Measurements from ENCODE around the gene TRPM3. TPM values are rescaled to one million over a fixed set of nuclear protein-coding genes. Genes with fewer than 3 reads are reported as not detected.

TRPM3 gene
- total RNA-seq, 1 donor from 2014 or later, result not detected

DNA sequence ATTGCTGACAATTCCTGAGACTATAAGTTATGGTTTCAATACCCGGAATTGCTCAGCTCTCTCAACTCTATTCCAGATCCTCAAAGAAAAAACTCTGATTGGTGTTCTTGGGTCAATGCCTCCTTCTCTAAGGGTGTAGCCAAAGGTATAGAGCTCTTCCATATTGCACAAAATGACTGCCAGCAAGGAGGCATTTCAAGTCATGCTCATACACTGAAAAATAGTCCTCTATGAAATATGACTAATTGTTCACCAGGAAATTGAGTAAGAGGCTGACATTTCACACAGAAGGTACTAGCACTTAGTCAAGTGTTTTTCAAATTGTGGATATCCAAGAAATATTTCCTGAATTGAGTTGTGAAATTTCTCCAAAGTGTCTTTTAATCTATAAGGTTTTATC is 595.9 kb downstream of the TRPM3 start:
- intact Hi-C loops (cut with micrococcal nuclease), result no loop called here
- TF ChIP-seq CTCF (IDR thresholded peaks at IDR 0.05), result no peak
- Mint-ChIP-seq H3K4me3 (no peak overlapping the region), H3K27ac (no peak overlapping the region), H3K36me3 (ENCODE audit: low read depth) (peaks cover 2% of the 10 kb centered on the region), H3K9me3 (peaks cover 20% of the 10 kb centered on the region), H3K27me3 (peaks cover 11% of the 10 kb centered on the region), H3K4me1 (no peaks in the 10 kb centered on the region)
- ChIA-PET CTCF (no interaction called here), POLR2A (no interaction called here)
- no peak for ATAC-seq (ENCODE audit: low read depth)
- DNase-seq, result no peak

DNA sequence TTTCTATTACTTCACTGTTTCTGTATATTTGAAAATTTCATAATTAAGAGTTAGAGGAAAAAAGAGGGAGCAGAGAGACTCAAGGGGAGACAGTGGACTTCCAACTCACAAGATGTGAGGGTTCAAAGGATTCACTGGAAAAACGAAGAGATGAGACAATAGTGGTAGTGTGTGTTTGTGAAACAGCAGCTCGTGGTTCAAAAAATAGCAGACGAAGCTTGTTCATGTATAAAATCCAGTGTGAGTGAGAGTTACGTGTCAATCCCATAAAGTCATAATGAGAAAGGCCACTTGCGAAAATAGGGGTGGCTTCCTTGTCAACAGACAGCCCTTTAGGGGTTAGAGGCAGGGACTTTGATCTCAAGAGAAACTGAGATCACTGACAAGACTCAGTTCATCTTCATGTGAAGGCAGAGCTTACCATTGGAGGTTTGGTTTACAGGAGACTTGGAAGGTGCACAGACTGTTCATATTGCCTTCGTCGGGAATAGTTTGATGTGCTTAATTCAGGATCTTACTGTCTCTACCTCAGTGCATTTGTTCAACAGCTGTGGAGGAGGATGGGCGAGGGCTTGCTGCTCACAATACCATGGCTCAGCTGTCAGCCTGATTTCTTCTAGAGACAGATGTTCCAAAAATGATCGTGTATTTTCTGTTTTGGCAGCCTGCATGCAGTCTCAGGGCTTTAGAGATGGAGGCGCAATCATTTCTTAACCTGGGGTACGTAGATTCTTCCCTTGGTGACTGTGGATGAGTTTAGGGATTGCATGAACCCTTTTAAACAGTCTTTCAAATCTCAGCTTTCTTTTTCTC is 601.3 kb downstream of the TRPM3 start:
- H3K4me1 Mint-ChIP-seq, result no peaks in the 10 kb centered on the region
- H3K4me3 Mint-ChIP-seq, result no peak overlapping the region
- ATAC-seq (ENCODE audit: low read depth) (no peak), DNase-seq (no peak)
- H3K27ac Mint-ChIP-seq, result no peak overlapping the region
- peaks cover 18% of the 10 kb centered on the region for H3K27me3 Mint-ChIP-seq
- TF ChIP-seq CTCF (IDR thresholded peaks at IDR 0.05), result no peak
- peaks cover 2% of the 10 kb centered on the region for H3K36me3 Mint-ChIP-seq (ENCODE audit: low read depth)
- intact Hi-C loops (cut with micrococcal nuclease), result no loop called here
- ChIA-PET CTCF (no interaction called here), POLR2A (no interaction called here)
- H3K9me3 Mint-ChIP-seq, result peaks cover 16% of the 10 kb centered on the region

- Mint-ChIP-seq H3K4me1 (no peaks in the 10 kb centered on the region), H3K36me3 (ENCODE audit: low read depth) (no peaks in the 10 kb centered on the region), H3K27me3 (peaks cover 15% of the 10 kb centered on the region), H3K9me3 (peaks cover under 1% of the 10 kb centered on the region), H3K4me3 (no peak overlapping the region), H3K27ac (no peak overlapping the region)
- ChIA-PET POLR2A (no interaction called here), CTCF (interaction anchor here (0.6 kb wide), 1 partner anchor 1961 kb away, joined by 3 read pairs; no protein-coding TSS in a partner anchor)
- intact Hi-C loops (cut with micrococcal nuclease), result no loop called here
- no peak for TF ChIP-seq CTCF (IDR thresholded peaks at IDR 0.05)
- DNase-seq, result no peak
- ATAC-seq (ENCODE audit: low read depth), result no peak
These were observed 603.4 kb downstream of the TRPM3 start for GRCh38 chr9:70517926-70518610.

DNA sequence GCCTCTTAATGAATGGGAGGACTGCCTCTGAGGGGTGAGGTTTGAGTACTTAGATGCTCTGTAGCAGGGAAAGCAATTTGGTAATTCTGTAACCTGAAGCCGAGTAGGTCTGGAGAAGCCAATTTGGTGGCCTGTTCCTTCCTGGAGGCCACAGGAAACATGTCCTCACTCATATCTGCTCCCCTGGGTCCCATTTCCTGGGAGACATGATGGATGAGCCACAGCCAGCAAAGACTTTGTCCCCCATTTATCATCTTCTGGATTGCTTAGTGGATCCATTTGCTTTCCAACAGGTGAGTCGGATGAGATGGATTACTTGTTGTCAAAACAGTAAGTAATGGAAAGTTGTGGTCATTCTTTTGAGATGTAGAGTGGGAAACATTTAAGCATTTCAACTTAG is 607.1 kb downstream of the TRPM3 start:
- no peak overlapping the region for H3K4me3 Mint-ChIP-seq
- no peak overlapping the region for H3K27ac Mint-ChIP-seq
- H3K27me3 Mint-ChIP-seq, result peaks cover 1% of the 10 kb centered on the region
- POLR2A ChIA-PET, result no interaction called here
- no peaks in the 10 kb centered on the region for H3K9me3 Mint-ChIP-seq
- no peaks in the 10 kb centered on the region for H3K36me3 Mint-ChIP-seq (ENCODE audit: low read depth)
- H3K4me1 Mint-ChIP-seq, result no peaks in the 10 kb centered on the region
- no peak for TF ChIP-seq CTCF (IDR thresholded peaks at IDR 0.05)
- no peak for DNase-seq
- CTCF ChIA-PET, result interaction anchor here (1.5 kb wide), 1 partner anchor 10 kb away, joined by 3 read pairs; no protein-coding TSS in a partner anchor
- ATAC-seq (ENCODE audit: low read depth), result no peak
- intact Hi-C loops (cut with micrococcal nuclease), result no loop called here

DNA sequence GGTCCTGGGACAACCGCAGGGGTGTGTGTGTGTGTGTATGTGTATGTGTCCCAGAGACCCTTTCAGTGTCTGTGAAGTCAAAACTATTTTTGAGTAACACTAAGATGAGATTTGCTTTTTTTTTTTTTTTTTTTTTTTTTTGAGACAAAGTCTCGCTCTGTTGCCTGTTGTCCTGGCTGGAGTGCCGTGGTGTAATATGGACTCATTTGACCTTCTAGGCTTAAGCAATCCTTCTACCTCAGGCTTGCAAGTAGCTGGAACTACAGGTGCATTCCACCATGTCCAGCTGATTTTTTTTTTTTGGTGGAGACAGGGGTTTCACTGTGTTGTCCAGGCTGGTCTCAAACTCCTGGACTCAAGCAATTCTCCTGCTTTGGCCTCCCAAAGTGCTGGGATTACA is 609.6 kb downstream of the TRPM3 start:
- H3K9me3 Mint-ChIP-seq, result no peaks in the 10 kb centered on the region
- H3K27ac Mint-ChIP-seq, result no peak overlapping the region
- peaks cover 1% of the 10 kb centered on the region for H3K27me3 Mint-ChIP-seq
- H3K4me3 Mint-ChIP-seq, result no peak overlapping the region
- CTCF ChIA-PET, result no interaction called here
- ATAC-seq (ENCODE audit: low read depth) (no peak), DNase-seq (no peak)
- H3K4me1 Mint-ChIP-seq, result no peaks in the 10 kb centered on the region
- intact Hi-C loops (cut with micrococcal nuclease), result no loop called here
- no peak for TF ChIP-seq CTCF (IDR thresholded peaks at IDR 0.05)
- H3K36me3 Mint-ChIP-seq (ENCODE audit: low read depth), result no peaks in the 10 kb centered on the region
- POLR2A ChIA-PET, result no interaction called here

All from activated B cell treated with CpG ODN at 0.5 μM for 24 hours (primary cell).